ENCODE results near the gene FSTL5.

The FSTL5 gene

GRCh38 chr4:161894493-161895167, 269.2 kb downstream of the FSTL5 start:
- no peak for TF ChIP-seq CTCF (IDR thresholded peaks at IDR 0.05; ENCODE audit: extremely low read depth, missing control alignments)
- no peak for DNase-seq (ENCODE audit: low spot score)

GRCh38 chr4:161894014-161894413, 269.8 kb downstream of the FSTL5 start:
- TF ChIP-seq CTCF (IDR thresholded peaks at IDR 0.05; ENCODE audit: extremely low read depth, missing control alignments) = no peak
- DNase-seq (ENCODE audit: low spot score) = no peak

GRCh38 chr4:161893566-161893965, 270.2 kb downstream of the FSTL5 start:
- TF ChIP-seq CTCF (IDR thresholded peaks at IDR 0.05; ENCODE audit: extremely low read depth, missing control alignments) = no peak
- DNase-seq (ENCODE audit: low spot score) = no peak

- no peak for DNase-seq (ENCODE audit: low spot score)
- TF ChIP-seq CTCF (IDR thresholded peaks at IDR 0.05; ENCODE audit: extremely low read depth, missing control alignments) = no peak
These were observed 270.8 kb downstream of the FSTL5 start for GRCh38 chr4:161892951-161893350.

GRCh38 chr4:161883157-161883556, 280.6 kb downstream of the FSTL5 start:
- DNase-seq (ENCODE audit: low spot score) = no peak
- TF ChIP-seq CTCF (IDR thresholded peaks at IDR 0.05; ENCODE audit: extremely low read depth, missing control alignments) = no peak

GRCh38 chr4:161881370-161881769, 282.4 kb downstream of the FSTL5 start:
- no peak for TF ChIP-seq CTCF (IDR thresholded peaks at IDR 0.05; ENCODE audit: extremely low read depth, missing control alignments)
- no peak for DNase-seq (ENCODE audit: low spot score)

- TF ChIP-seq CTCF (IDR thresholded peaks at IDR 0.05; ENCODE audit: extremely low read depth, missing control alignments) = no peak
- no peak for DNase-seq (ENCODE audit: low spot score)
These were observed 294.3 kb downstream of the FSTL5 start for GRCh38 chr4:161869511-161869910.

All from GM20000 (cell line).